Measurements from ENCODE around the gene FOXP2. TPM values are rescaled to one million over a fixed set of nuclear protein-coding genes. Genes with fewer than 3 reads are reported as not detected.

The FOXP2 gene
- total RNA-seq, 1 donor from 2014 or later: 1.1 TPM

GRCh38 chr7:114405427-114405826, 9.2 kb upstream of the FOXP2 start:
- H3K27ac ChIP-seq: no peak overlapping the region
- DNase-seq (ENCODE audit: low spot score): peak; percentile 9
- H3F3A ChIP-seq (ENCODE audit: low read depth): no peaks in the 10 kb centered on the region
- H2AFZ ChIP-seq (replicated peaks): no peak overlapping the region
- H3K4me3 ChIP-seq: no peak overlapping the region
- no peak overlapping the region for H3K9ac ChIP-seq
- no peak overlapping the region for H3K4me2 ChIP-seq
- H3K9me3 Mint-ChIP-seq: no peaks in the 10 kb centered on the region
- no peak overlapping the region for H3K27ac Mint-ChIP-seq
- no peaks in the 10 kb centered on the region for H3K36me3 ChIP-seq
- no peaks in the 10 kb centered on the region for H4K20me1 ChIP-seq (ENCODE audit: low read depth)
- no peak overlapping the region for H3K4me3 Mint-ChIP-seq
- TF ChIP-seq, protein P1, sequence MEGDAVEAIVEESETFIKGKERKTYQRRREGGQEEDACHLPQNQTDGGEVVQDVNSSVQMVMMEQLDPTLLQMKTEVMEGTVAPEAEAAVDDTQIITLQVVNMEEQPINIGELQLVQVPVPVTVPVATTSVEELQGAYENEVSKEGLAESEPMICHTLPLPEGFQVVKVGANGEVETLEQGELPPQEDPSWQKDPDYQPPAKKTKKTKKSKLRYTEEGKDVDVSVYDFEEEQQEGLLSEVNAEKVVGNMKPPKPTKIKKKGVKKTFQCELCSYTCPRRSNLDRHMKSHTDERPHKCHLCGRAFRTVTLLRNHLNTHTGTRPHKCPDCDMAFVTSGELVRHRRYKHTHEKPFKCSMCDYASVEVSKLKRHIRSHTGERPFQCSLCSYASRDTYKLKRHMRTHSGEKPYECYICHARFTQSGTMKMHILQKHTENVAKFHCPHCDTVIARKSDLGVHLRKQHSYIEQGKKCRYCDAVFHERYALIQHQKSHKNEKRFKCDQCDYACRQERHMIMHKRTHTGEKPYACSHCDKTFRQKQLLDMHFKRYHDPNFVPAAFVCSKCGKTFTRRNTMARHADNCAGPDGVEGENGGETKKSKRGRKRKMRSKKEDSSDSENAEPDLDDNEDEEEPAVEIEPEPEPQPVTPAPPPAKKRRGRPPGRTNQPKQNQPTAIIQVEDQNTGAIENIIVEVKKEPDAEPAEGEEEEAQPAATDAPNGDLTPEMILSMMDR (IDR thresholded peaks at IDR 0.05): peak; percentile 65
- TF ChIP-seq EZH2 (IDR thresholded peaks at IDR 0.05): no peak
- no peaks in the 10 kb centered on the region for H3K36me3 Mint-ChIP-seq
- no peaks in the 10 kb centered on the region for H3K79me2 ChIP-seq (ENCODE audit: low read depth)
- H3K9me3 ChIP-seq (ENCODE audit: low read depth): no peaks in the 10 kb centered on the region
- H3K4me1 ChIP-seq: no peaks in the 10 kb centered on the region
- no peaks in the 10 kb centered on the region for H3K27me3 Mint-ChIP-seq (ENCODE audit: insufficient read depth, low read depth)
- no peaks in the 10 kb centered on the region for H3K27me3 ChIP-seq
- no peaks in the 10 kb centered on the region for H3K4me1 Mint-ChIP-seq

GRCh38 chr7:114409750-114410149, 4.9 kb upstream of the FOXP2 start:
- H3K4me3 Mint-ChIP-seq: no peak overlapping the region
- Histone ChIP-seq H2AFZ (replicated peaks) (no peak overlapping the region), H3K36me3 (no peaks in the 10 kb centered on the region), H3K9me3 (ENCODE audit: low read depth) (no peaks in the 10 kb centered on the region), H3K4me2 (no peak overlapping the region), H3K27ac (no peak overlapping the region), H3K79me2 (ENCODE audit: low read depth) (no peaks in the 10 kb centered on the region), H4K20me1 (ENCODE audit: low read depth) (no peaks in the 10 kb centered on the region), H3K9ac (no peak overlapping the region), H3F3A (ENCODE audit: low read depth) (no peaks in the 10 kb centered on the region), H3K4me3 (no peak overlapping the region), H3K27me3 (no peaks in the 10 kb centered on the region), H3K4me1 (peaks cover 11% of the 10 kb centered on the region)
- TF ChIP-seq EZH2 (IDR thresholded peaks at IDR 0.05) (no peak), EZH2phosphoT487 (IDR thresholded peaks at IDR 0.05) (no peak)
- TF ChIP-seq, protein P1 (IDR thresholded peaks at IDR 0.05): no peak
- no peaks in the 10 kb centered on the region for H3K27me3 Mint-ChIP-seq (ENCODE audit: insufficient read depth, low read depth)
- DNase-seq (ENCODE audit: low spot score): no peak
- no peaks in the 10 kb centered on the region for H3K36me3 Mint-ChIP-seq
- H3K4me1 Mint-ChIP-seq: peaks cover 14% of the 10 kb centered on the region
- H3K27ac Mint-ChIP-seq: no peak overlapping the region
- no peaks in the 10 kb centered on the region for H3K9me3 Mint-ChIP-seq

DNA sequence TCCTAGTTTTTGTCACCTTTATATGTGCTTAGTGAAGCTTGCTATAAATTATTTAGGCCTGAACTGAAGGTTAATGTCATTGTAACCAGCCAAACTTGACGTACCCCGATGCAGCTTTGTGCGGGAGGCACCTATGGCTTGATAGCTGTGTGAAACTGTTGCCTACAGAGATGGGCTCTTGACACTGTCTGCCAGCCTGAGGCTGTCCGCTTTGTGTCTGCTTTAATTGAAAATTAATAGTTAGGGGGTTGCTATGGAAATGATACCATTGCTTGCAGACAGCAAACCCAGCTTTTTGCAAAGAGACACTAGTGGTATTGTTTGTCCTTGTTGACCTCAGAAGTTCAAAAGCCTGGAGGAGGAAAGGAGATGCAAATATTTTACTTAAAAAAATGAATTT, 2.1 kb upstream of the FOXP2 start:
- Histone ChIP-seq H3K4me2 (no peak overlapping the region), H3K4me3 (no peak overlapping the region), H3K27ac (no peak overlapping the region), H3K4me1 (peaks cover 11% of the 10 kb centered on the region), H4K20me1 (ENCODE audit: low read depth) (no peaks in the 10 kb centered on the region), H3K9ac (no peak overlapping the region), H3K9me3 (ENCODE audit: low read depth) (no peaks in the 10 kb centered on the region), H3K79me2 (ENCODE audit: low read depth) (no peaks in the 10 kb centered on the region), H3K36me3 (no peaks in the 10 kb centered on the region), H3F3A (ENCODE audit: low read depth) (no peaks in the 10 kb centered on the region), H3K27me3 (no peaks in the 10 kb centered on the region), H2AFZ (replicated peaks) (no peak overlapping the region)
- no peak for DNase-seq (ENCODE audit: low spot score)
- H3K4me1 Mint-ChIP-seq: peaks cover 14% of the 10 kb centered on the region
- no peak overlapping the region for H3K4me3 Mint-ChIP-seq
- TF ChIP-seq, protein P1 (IDR thresholded peaks at IDR 0.05): no peak
- TF ChIP-seq EZH2 (IDR thresholded peaks at IDR 0.05): no peak
- no peak for TF ChIP-seq EZH2phosphoT487 (IDR thresholded peaks at IDR 0.05)
- H3K27ac Mint-ChIP-seq: peak overlapping the region; percentile 81
- no peaks in the 10 kb centered on the region for H3K9me3 Mint-ChIP-seq
- H3K27me3 Mint-ChIP-seq (ENCODE audit: insufficient read depth, low read depth): no peaks in the 10 kb centered on the region
- H3K36me3 Mint-ChIP-seq: no peaks in the 10 kb centered on the region
